ENCODE measurements around the gene PRSS3.
"Not testable (repeated sequence)": the region's sequence is repeated elsewhere in the genome, so short reads cannot be mapped to it uniquely, and the experiment has no call there.

PRSS3 gene

GRCh38 chr9:33818167-33818846, 22.9 kb downstream of the PRSS3 start:
- peak; percentile 42 for DNase-seq (ENCODE audit: low spot score)

DNA sequence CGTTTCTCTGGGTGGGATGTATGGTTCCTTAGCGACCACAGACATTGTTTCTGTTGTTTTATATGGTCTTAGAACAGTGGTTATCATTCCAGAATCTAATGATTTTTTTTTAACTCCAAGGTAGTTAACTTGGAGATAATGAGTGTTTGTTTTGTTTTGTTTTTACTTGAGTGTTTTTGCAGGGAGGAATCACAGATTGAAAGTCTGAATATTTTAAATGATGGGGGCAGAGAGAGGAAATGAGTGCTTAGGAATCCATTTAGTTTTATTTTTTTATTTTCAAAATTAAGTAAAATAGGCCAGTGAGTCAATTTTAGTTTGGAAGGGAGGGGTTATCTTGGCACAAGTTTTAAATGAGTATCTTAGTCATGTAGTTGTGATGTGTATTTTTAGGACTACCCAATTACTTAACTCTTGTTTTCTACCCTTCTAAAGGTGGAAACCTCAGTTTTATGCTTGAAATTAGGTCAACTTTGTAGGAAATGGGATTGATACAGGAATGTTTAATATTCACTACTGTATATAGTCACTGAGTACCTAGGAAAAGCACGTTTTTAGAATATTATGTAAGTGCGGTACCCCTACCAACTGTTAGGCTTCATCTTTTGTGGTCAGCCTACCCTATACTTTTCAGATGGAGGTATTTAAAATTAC, 23.6 kb downstream of the PRSS3 start:
- peak; percentile 63 for DNase-seq (ENCODE audit: low spot score)

DNA sequence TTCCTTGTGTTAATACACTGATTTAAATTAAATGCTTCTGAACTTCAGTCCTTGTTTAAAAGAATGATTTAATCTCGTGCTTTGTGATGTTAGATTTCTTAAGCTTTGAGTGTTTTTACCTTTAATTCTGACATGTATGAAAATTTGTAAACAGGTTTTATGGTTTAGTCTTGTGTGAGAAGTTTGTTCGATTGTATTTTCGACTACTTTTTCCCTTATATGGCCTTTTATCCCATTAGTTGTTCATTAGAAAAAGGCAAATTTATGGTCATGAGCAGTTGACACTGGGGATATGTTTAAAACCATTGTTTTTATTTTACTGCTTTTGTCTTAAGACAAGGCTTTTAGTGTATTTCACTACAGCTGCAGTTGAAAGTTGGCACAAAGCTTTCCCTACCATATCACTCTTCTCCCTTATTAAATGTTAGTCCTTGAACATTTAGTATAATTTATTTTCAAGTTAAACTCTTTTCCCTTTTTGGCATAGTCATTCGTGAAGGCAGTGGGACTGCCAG, 24.9 kb downstream of the PRSS3 start:
- no peak for DNase-seq (ENCODE audit: low spot score)

GRCh38 chr9:33823801-33824200, 28.4 kb downstream of the PRSS3 start:
- DNase-seq (ENCODE audit: low spot score), result no peak

DNA sequence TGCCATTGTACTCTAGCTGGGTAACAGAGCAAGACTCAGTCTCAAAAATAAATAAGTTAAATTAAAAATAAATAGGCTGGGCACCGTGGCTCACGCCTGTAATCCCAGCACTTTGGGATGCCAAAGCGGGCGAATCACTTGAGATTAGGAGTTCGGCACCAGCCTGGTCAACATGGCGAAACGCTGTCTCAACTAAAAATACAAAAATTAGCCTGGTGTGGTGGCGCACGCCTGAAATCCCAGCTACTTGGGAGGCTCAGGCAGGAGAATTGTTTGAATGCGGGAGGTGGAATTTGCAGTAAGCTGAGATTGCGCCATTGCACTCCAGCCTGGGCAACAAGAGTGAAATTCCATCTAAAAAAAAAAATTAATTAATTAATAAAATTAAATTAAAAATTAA, 31.9 kb downstream of the PRSS3 start:
- DNase-seq (ENCODE audit: low spot score), result not testable (repeated sequence)

DNA sequence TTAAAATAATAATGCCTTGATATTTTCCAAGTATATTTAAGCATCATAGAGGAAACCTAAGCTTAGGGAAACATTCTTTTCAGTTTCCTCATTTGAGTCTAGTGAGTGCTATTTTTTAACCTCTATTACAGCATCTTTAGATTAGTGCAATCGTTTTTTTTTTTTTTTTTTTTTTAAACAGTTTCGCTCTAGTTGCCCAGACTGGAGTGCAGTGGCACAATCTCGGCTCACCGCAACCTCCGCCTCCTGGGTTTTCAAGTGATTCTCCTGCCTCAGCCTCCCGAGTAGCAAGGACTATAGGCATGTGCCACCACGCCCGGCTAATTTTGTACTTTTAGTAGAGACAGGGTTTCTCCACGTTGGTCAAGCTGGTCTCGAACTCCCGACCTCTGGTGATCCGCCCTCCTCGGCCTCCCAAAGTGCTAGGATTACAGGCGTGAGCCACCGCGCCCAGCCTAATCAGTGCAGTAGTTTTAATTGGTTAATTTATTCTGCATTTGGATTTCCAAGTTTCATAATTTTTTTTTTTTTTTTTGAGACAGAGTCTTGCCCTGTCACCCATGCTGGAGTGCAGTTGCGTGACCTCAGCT, 34.4 kb downstream of the PRSS3 start:
- DNase-seq (ENCODE audit: low spot score), result not testable (repeated sequence)

DNA sequence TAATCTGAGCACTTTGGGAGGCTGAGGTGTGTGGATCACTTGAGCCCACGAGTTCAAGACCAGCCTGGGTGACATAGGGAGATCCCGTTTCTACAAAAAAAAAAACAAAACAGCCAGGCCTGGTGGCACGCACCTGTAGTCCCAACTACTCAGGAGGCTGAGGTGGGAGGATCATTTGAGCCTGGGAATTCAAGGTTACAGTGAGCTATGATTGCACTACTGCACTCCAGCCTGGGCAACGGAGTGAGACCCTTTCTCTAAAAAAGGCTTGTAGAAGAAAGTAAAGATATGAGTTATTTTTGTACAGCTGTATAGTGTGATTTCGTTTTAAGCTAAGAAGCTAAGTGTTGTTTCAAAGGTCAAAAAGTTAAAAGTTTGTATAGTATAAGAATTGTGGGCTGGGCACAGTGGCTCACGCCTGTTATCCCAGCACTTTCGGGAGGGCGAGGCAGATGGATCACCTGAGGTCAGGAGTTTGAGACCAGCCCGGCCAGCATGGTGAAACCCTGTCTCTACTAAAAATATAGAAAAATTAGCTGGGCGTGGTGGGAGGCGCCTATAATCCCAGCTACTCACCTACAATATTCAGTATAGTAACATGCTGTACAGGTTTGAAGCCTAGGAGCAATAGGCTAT, 40.4 kb downstream of the PRSS3 start:
- DNase-seq (ENCODE audit: low spot score), result no peak

- not testable (repeated sequence) for DNase-seq (ENCODE audit: low spot score)
Observed at GRCh38 chr9:33836261-33836660, 40.9 kb downstream of the PRSS3 start.

- DNase-seq (ENCODE audit: low spot score), result no peak
Observed at GRCh38 chr9:33837138-33837537, 41.8 kb downstream of the PRSS3 start.

GRCh38 chr9:33840381-33840780, 45.0 kb downstream of the PRSS3 start:
- no peak for DNase-seq (ENCODE audit: low spot score)

GRCh38 chr9:33843312-33843961, 48.1 kb downstream of the PRSS3 start:
- no peak for DNase-seq (ENCODE audit: low spot score)

DNA sequence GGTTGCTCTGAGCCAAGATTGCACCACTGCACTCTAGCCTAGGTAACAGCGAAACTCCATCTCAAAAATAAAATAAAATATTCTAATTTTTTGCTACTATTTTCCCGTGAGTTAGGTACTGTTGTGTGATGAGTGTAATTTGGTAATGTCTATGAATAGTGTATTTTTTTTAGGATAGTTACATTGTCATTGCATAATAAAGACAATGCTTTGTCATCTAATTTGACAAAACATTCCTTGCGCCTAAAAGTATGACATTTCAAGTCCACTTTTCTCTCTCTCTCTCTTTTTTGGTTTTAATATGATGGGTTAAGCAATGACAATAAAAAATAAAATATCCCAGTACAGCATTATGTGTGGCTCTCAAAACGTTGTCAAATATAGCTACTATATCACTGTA, 50.9 kb downstream of the PRSS3 start:
- DNase-seq (ENCODE audit: low spot score), result no peak

DNA sequence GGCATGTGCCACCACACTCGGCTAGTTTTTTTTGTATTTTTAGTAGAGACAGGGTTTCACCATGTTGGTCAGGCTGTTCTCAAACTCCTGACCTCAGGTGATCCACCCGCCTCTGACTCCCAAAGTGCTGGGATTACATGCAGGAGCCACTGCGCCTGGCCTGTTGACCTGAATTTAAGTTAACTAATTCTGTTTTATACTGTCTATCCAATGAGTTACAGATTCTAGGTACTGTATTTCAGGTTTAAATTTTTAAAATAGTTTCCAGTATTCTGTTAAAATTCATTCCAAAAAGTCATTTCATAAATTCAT, 52.5 kb downstream of the PRSS3 start:
- DNase-seq (ENCODE audit: low spot score), result not testable (repeated sequence)
